HepG2 (cell line): Measurements from ENCODE around the gene ATPAF2. TPM values are rescaled to one million over a fixed set of nuclear protein-coding genes. Genes with fewer than 3 reads are reported as not detected.

ENCODE experiments used
- ATAC-seq: fragments of 200-7000 bp; cut with Tn5 transposase; 3 replicates; pipeline ENCODE4 v1.9.1; 2020; ENCODE audit warnings: mild to moderate bottlenecking, moderate library complexity
- BruUV-seq: library from RNA; stranded (reverse); fragments of 400-500 nt; replicated peaks from 2 replicates; lab custom pipeline; 2021; lab: Mats Ljungman, UMichigan
- CTCF ChIA-PET: fragments of 300-600 bp; formaldehyde crosslinking; extraction: SDS; loops from one replicate; lab custom pipeline; 2021; ENCODE audit warnings: low total read pairs, inconsistent platforms, low intra/inter-chr PET ratio; lab: Yijun Ruan, JAX
- POLR2A ChIA-PET: fragments of 350-600 bp; sonication (Branson Sonifier 250); formaldehyde crosslinking; loops from one replicate; lab custom pipeline; 2020; ENCODE audit warnings: antibody characterized with exemption, inconsistent platforms; lab: Yijun Ruan, JAX
- DNase-seq: peaks from one replicate; pipeline ENCODE4 v3.0.0-alpha.2; 2015; ENCODE audit warnings: low spot score
- FAIRE-seq: peaks from 3 replicates; lab custom pipeline; 2011; peaks lifted over from hg19 to GRCh38; lab: Jason Lieb, UNC
- H2AFZ ChIP-seq: one replicate; pipeline ENCODE4 v1.6.1; 2011; ENCODE audit warnings: low read length, inconsistent platforms
- H3K27ac ChIP-seq: fragments of 300-600 bp; 3 replicates; pipeline ENCODE4 v1.8.0; 2011; ENCODE audit warnings: mixed run types, mild to moderate bottlenecking, mixed read lengths, low read length, inconsistent platforms; ENCODE audit not compliant: insufficient read depth; ENCODE audit errors: extremely low read length
- H3K27me3 ChIP-seq, 2 experiments: fragments of 200-600 bp in 1 of 2; 2 replicates in 1 of 2; 3 replicates in 1 of 2; pipeline versions ENCODE4 v1.6.0 to v1.8.0; 2011; ENCODE audit warnings: low read length in 2 of 2, mild to moderate bottlenecking in 2 of 2, moderate library complexity in 2 of 2, inconsistent platforms in 1 of 2; ENCODE audit not compliant: insufficient read depth in 2 of 2, control insufficient read depth in 1 of 2
- H3K36me3 ChIP-seq, 2 experiments: fragments of 200-600 bp in 1 of 2; replicated peaks in 1 of 2; 2 replicates in 1 of 2; 3 replicates in 1 of 2; pipeline versions ENCODE4 v1.5.1 to v1.8.0; 2011; ENCODE audit warnings: low read length in 2 of 2, inconsistent platforms in 1 of 2; ENCODE audit not compliant: insufficient read depth in 2 of 2, control insufficient read depth in 1 of 2
- H3K4me1 ChIP-seq: 2 replicates; pipeline ENCODE4 v1.5.1; 2012; ENCODE audit warnings: low read length, inconsistent platforms; ENCODE audit not compliant: insufficient read depth
- H3K4me2 ChIP-seq: 2 replicates; pipeline ENCODE4 v1.6.0; 2011; ENCODE audit warnings: low read depth, low read length, inconsistent platforms
- H3K4me3 ChIP-seq, 3 experiments: fragments of 200-600 bp in 1 of 3; sonication (generic), shearing (Covaris generic) in 1 of 3; replicated peaks in 1 of 3; 2 replicates each; pipeline ENCODE4 v1.5.1; 2011 to 2016; ENCODE audit warnings: low read length in 3 of 3, inconsistent platforms in 2 of 3, low read depth in 2 of 3, mild to moderate bottlenecking in 2 of 3, control low read depth in 1 of 3, mixed read lengths in 1 of 3; ENCODE audit not compliant: insufficient read depth in 1 of 3
- H3K79me2 ChIP-seq: one replicate; pipeline ENCODE4 v1.6.1; 2011; ENCODE audit warnings: low read length, inconsistent platforms; ENCODE audit not compliant: insufficient read depth
- H3K9ac ChIP-seq: 2 replicates; pipeline ENCODE4 v1.6.0; 2011; ENCODE audit warnings: mild to moderate bottlenecking, low read depth, low read length, inconsistent platforms; ENCODE audit not compliant: insufficient read depth
- H3K9me3 ChIP-seq: 2 replicates; pipeline ENCODE4 v1.5.1; 2012; ENCODE audit warnings: mild to moderate bottlenecking, low read length
- H4K20me1 ChIP-seq: 2 replicates; pipeline ENCODE4 v1.6.0; 2011; ENCODE audit warnings: inconsistent platforms, mild to moderate bottlenecking, low read length, moderate library complexity; ENCODE audit not compliant: insufficient read depth
- CREB1 ChIP-seq, 2 experiments: fragments of 450-650 bp in 1 of 2; IDR thresholded peaks; 2 replicates each; pipeline ENCODE4 v1.6.1; 2016 to 2017; ENCODE audit warnings: control low read depth in 1 of 2, mild to moderate bottlenecking in 1 of 2, missing compliant biosample characterization in 1 of 2, missing genetic modification characterization in 1 of 2
- DR1 ChIP-seq: sonication (generic); formaldehyde crosslinking; IDR thresholded peaks from 2 replicates; pipeline ENCODE4 v1.8.0; 2021; ENCODE audit warnings: mild to moderate bottlenecking, missing genetic modification reagents, inconsistent platforms
- HMG20B ChIP-seq: conservative IDR thresholded peaks from 2 replicates; pipeline ENCODE4 v1.6.1; 2016; ENCODE audit warnings: missing genetic modification reagents, missing compliant biosample characterization
- JARID2 ChIP-seq: sonication (generic); formaldehyde crosslinking; IDR thresholded peaks from 2 replicates; pipeline ENCODE4 v1.8.1; 2023; ENCODE audit warnings: missing genetic modification reagents, inconsistent platforms; ENCODE audit not compliant: insufficient replicate concordance
- KLF12 ChIP-seq: sonication (generic); formaldehyde crosslinking; IDR thresholded peaks from 2 replicates; pipeline ENCODE4 v1.4.0; 2020; ENCODE audit warnings: missing genetic modification reagents, borderline replicate concordance
- MZF1 ChIP-seq: sonication (generic); formaldehyde crosslinking; IDR thresholded peaks from 2 replicates; pipeline ENCODE4 v1.8.1; 2023; ENCODE audit warnings: mild to moderate bottlenecking, missing genetic modification reagents, borderline replicate concordance
- POLR2A ChIP-seq, 2 experiments: IDR thresholded peaks; 2 replicates each; pipeline ENCODE4 v1.6.1; 2011; ENCODE audit warnings: low read depth in 2 of 2, low read length in 2 of 2, mild to moderate bottlenecking in 1 of 2, moderate library complexity in 1 of 2; ENCODE audit not compliant: insufficient read depth in 1 of 2
- REXO4 ChIP-seq: sonication (generic); formaldehyde crosslinking; IDR thresholded peaks from 2 replicates; pipeline ENCODE4 v1.8.0; 2022; ENCODE audit warnings: missing genetic modification reagents, mild to moderate bottlenecking, borderline replicate concordance
- ZFP41 ChIP-seq: sonication (generic); formaldehyde crosslinking; IDR thresholded peaks from 2 replicates; pipeline ENCODE4 v1.4.0; 2020; ENCODE audit warnings: mild to moderate bottlenecking, missing genetic modification reagents, borderline replicate concordance
- ZNF484 ChIP-seq: sonication (generic); formaldehyde crosslinking; IDR thresholded peaks from 2 replicates; pipeline ENCODE4 v1.5.1; 2020; ENCODE audit warnings: mild to moderate bottlenecking, low read depth, missing genetic modification reagents, borderline replicate concordance
- ZNF607 ChIP-seq: sonication (generic); formaldehyde crosslinking; IDR thresholded peaks from 2 replicates; pipeline ENCODE4 v1.5.1; 2020; ENCODE audit warnings: missing genetic modification reagents, mild to moderate bottlenecking, borderline replicate concordance
- ZNF746 ChIP-seq: sonication (generic); formaldehyde crosslinking; IDR thresholded peaks from 2 replicates; pipeline ENCODE4 v1.8.0; 2022; ENCODE audit warnings: mild to moderate bottlenecking, missing genetic modification reagents
- WGBS: methylation state at CpG from one replicate; pipeline ENCODE4 v1.1.6; 2017; ENCODE audit warnings: low lambda C conversion rate; 5-methylcytosine and 5-hydroxymethylcytosine counted together
- in situ Hi-C: cut with HindIII; loops from 2 replicates; pipeline ENCODE4 v1.10.0; 2017; ENCODE audit warnings: low pct_unique_long_range_greater_than_20kb; ENCODE audit not compliant: extremely low pct_ligation_motif_present
- intact Hi-C: fragments of 100-400 bp; cut with micrococcal nuclease; formaldehyde crosslinking; loops from one replicate; pipeline ENCODE4 v1.10.0; 2022; ENCODE audit not compliant: unreplicated experiment
- polyA plus RNA-seq, 8 experiments: library from polyadenylated mRNA; depleted of rRNA in 3 of 8; stranded (reverse) in 7 of 8; unstranded in 1 of 8; fragments of >200 nt; fragmentation: Illumina TruSeq in 4 of 8; extraction: Trizol in 4 of 8; gene quantifications; 2 replicates each; pipeline versions ENCODE4 v1.2.1 to v1.2.3, GENCODE V29; 2011 to 2016; ENCODE audit warnings: low read depth in 4 of 8, missing spikeins in 1 of 8, mixed read lengths in 1 of 8; ENCODE audit not compliant: insufficient read depth in 1 of 8
- total RNA-seq, 5 experiments: library from RNA; depleted of rRNA; stranded (reverse); fragments of >200 nt; fragmentation: Illumina TruSeq; extraction: Trizol; gene quantifications; 2 replicates each; pipeline ENCODE4 v1.2.3, GENCODE V29; 2016; ENCODE audit warnings: low read depth in 1 of 5
- TF ChIP-seq, protein P1 (sequence below): sonication (generic); formaldehyde crosslinking; IDR thresholded peaks from 2 replicates; pipeline ENCODE4 v1.4.0; 2020; ENCODE audit warnings: missing genetic modification reagents, mild to moderate bottlenecking, borderline replicate concordance
- TF ChIP-seq, protein P2 (sequence below): sonication (generic); formaldehyde crosslinking; IDR thresholded peaks from 2 replicates; pipeline ENCODE4 v1.4.0; 2020; ENCODE audit warnings: missing genetic modification reagents
- TF ChIP-seq, protein P3 (sequence below): sonication (generic); formaldehyde crosslinking; IDR thresholded peaks from 2 replicates; pipeline ENCODE4 v1.5.1; 2020; ENCODE audit warnings: mild to moderate bottlenecking, missing genetic modification reagents, borderline replicate concordance

The ATPAF2 gene
- total and polyA plus RNA-seq, 2 of the 13 experiments (the other 11 are each of a cell fraction or from before 2014, with no cell fraction given): 15.0 to 16.5 TPM

DNA sequence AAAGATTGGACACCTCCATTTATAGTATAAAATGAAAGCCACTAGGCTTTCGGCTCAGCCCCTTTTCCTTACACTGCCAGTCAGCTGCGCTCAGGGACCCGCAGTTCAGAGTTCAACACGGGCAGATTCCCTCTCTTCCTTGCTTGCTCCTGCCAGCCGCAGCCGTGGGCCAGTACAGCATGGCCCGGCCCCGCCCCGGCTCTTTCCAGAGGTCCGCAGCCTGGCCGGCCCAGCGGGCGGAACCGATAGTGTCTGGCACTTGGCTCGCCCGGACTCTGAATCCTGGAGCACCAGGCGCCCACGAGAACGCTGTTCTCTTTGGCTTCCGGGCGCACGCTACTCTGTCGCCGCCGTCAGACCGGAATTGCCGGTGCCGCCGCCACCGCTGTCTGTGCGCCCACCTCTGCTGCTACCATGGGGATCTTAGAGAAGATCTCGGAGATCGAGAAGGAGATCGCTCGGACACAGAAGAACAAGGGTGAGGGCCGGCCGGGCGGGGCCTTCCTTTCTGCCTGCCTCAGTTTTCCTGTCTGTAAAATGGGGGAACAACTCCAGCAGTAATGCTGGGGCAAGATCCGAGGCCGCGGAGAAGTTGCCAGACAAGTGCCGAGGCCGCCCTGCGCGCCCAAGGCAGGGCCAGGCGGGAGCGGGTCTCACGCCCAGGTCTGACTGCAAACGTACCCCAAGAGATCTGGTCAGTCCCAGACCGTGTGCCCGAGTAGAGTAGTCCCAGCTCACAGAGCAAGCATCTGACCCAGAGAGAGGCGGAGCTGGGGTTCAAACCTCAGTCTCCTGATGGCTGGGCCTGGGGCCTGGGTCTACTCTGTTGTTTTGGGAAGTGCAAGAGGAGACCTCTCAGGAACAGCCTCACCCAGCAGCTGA, 48.9 kb upstream of the ATPAF2 start, which contains the start of gene DRG2:
Gene DRG2, plus strand, starts transcription at position 339 of the 882 bp plus-strand sequence. Its CDS starts 76 bp downstream, at position 415.
- ChIA-PET POLR2A (interaction anchor here (2.1 kb wide), 1 partner anchor 95 kb away, joined by 5 read pairs; the partner anchor contains the start of gene ALKBH5), CTCF (no interaction called here)
- H3K9me3 ChIP-seq: no peaks in the 10 kb centered on the region
- peak; percentile 94 for DNase-seq
- peak within 1 kb of the TSS; percentile 84 to 99 (median 96) for H3K4me3 ChIP-seq
- no peak within 1 kb of the TSS for H2AFZ ChIP-seq
- intact Hi-C loops (no loop called here), in situ Hi-C loops (no loop called here)
- peak; percentile 73 for FAIRE-seq
- H3K4me1 ChIP-seq: peaks cover 35% of the 10 kb centered on the region
- TSS peak; percentile 76 for BruUV-seq
- WGBS: 1% methylated on average over 10 of the region's 52 CpGs
- peak within 1 kb of the TSS; percentile 90 for H3K4me2 ChIP-seq
- peaks cover 16% of the 10 kb centered on the region for H3K79me2 ChIP-seq
- ATAC-seq: peak; percentile 99
- H3K36me3 ChIP-seq: no peaks in the 10 kb centered on the region; a peak in 2 of 5 replicates
- peak within 1 kb of the TSS; percentile 89 for H3K9ac ChIP-seq
- H3K27me3 ChIP-seq: peaks cover 0 to 3% of the 10 kb centered on the region in 2 experiments; a peak in 1 of 5 replicates
- H3K27ac ChIP-seq: peak within 1 kb of the TSS; percentile 67
- no peaks in the 10 kb centered on the region for H4K20me1 ChIP-seq
- TF ChIP-seq ZFP41 (CRISPR knock-in tag) (peak; percentile 34; the same call in 1 of the 2 replicates), CREB1 (IDR thresholded peaks at IDR 0.05) (peak; percentile 50), CREB1 (CRISPR knock-in tag; IDR thresholded peaks at IDR 0.05) (peak; percentile 82), ZNF484 (no peak), ZNF607 (CRISPR knock-in tag) (peak; percentile 71; the same call in 1 of the 2 replicates), KLF12 (peak; percentile 95; the same call in 1 of the 2 replicates), HMG20B (CRISPR knock-in tag) (peak; percentile 83), JARID2 (CRISPR knock-in tag) (peak; percentile 87), MZF1 (CRISPR knock-in tag) (0 out of 2 replicates have a peak, but pooled peaks have one; percentile 24), REXO4 (CRISPR knock-in tag) (no peak; the same call in 1 of the 2 replicates), DR1 (CRISPR knock-in tag) (peak; percentile 81), ZNF746 (CRISPR knock-in tag) (0 out of 2 replicates have a peak, but pooled peaks have one; percentile 36), POLR2A (IDR thresholded peaks at IDR 0.05; ENCODE audit: insufficient read depth in 1 of 2, low read depth in 2 of 2, low read length in 2 of 2) (peak; percentile 29 to 76; a peak in 2 of 4 replicates)
- TF ChIP-seq, protein P1, sequence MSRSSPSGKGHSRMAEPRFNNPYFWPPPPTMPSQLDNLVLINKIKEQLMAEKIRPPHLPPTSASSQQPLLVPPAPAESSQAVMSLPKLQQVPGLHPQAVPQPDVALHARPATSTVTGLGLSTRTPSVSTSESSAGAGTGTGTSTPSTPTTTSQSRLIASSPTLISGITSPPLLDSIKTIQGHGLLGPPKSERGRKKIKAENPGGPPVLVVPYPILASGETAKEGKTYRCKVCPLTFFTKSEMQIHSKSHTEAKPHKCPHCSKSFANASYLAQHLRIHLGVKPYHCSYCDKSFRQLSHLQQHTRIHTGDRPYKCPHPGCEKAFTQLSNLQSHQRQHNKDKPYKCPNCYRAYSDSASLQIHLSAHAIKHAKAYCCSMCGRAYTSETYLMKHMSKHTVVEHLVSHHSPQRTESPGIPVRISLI (CRISPR knock-in tag): peak; percentile 77; the same call in 1 of the 2 replicates
- TF ChIP-seq, protein P2, sequence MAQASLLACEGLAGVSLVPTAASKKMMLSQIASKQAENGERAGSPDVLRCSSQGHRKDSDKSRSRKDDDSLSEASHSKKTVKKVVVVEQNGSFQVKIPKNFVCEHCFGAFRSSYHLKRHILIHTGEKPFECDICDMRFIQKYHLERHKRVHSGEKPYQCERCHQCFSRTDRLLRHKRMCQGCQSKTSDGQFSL (CRISPR knock-in tag): peak; percentile 78; the same call in 1 of the 2 replicates
- TF ChIP-seq, protein P3, sequence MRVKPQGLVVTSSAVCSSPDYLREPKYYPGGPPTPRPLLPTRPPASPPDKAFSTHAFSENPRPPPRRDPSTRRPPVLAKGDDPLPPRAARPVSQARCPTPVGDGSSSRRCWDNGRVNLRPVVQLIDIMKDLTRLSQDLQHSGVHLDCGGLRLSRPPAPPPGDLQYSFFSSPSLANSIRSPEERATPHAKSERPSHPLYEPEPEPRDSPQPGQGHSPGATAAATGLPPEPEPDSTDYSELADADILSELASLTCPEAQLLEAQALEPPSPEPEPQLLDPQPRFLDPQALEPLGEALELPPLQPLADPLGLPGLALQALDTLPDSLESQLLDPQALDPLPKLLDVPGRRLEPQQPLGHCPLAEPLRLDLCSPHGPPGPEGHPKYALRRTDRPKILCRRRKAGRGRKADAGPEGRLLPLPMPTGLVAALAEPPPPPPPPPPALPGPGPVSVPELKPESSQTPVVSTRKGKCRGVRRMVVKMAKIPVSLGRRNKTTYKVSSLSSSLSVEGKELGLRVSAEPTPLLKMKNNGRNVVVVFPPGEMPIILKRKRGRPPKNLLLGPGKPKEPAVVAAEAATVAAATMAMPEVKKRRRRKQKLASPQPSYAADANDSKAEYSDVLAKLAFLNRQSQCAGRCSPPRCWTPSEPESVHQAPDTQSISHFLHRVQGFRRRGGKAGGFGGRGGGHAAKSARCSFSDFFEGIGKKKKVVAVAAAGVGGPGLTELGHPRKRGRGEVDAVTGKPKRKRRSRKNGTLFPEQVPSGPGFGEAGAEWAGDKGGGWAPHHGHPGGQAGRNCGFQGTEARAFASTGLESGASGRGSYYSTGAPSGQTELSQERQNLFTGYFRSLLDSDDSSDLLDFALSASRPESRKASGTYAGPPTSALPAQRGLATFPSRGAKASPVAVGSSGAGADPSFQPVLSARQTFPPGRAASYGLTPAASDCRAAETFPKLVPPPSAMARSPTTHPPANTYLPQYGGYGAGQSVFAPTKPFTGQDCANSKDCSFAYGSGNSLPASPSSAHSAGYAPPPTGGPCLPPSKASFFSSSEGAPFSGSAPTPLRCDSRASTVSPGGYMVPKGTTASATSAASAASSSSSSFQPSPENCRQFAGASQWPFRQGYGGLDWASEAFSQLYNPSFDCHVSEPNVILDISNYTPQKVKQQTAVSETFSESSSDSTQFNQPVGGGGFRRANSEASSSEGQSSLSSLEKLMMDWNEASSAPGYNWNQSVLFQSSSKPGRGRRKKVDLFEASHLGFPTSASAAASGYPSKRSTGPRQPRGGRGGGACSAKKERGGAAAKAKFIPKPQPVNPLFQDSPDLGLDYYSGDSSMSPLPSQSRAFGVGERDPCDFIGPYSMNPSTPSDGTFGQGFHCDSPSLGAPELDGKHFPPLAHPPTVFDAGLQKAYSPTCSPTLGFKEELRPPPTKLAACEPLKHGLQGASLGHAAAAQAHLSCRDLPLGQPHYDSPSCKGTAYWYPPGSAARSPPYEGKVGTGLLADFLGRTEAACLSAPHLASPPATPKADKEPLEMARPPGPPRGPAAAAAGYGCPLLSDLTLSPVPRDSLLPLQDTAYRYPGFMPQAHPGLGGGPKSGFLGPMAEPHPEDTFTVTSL (CRISPR knock-in tag): no peak
